ENCODE measurements around the gene SAMSN1. TPM values are rescaled to one million over a fixed set of nuclear protein-coding genes. Genes with fewer than 3 reads are reported as not detected.
"Not testable (repeated sequence)": the region's sequence is repeated elsewhere in the genome, so short reads cannot be mapped to it uniquely, and the experiment has no call there.

The SAMSN1 gene
- total and polyA plus RNA-seq, 7 donors, result 4.4 to 16.4 (median 7.5) TPM

- TF ChIP-seq POLR2A (IDR thresholded peaks at IDR 0.05) (no peak), CTCF (IDR thresholded peaks at IDR 0.05) (no peak), EP300 (IDR thresholded peaks at IDR 0.05) (no peak)
- Histone ChIP-seq H3K9me3 (no peaks in the 10 kb centered on the region), H3K4me3 (no peak overlapping the region), H3K27ac (peak overlapping the region in 1 of 4 donors; percentile 9), H3K36me3 (no peaks in the 10 kb centered on the region), H3K4me1 (peaks cover 0 to 7% (median 0%) of the 10 kb centered on the region in 4 donors), H3K27me3 (no peaks in the 10 kb centered on the region)
- DNase-seq, result no peak
- intact Hi-C loops (cut with DNase I), result no loop called here
- WGBS, 2 donors, result 56 to 80% methylated on average over 5 of the region's 5 CpGs
Measured at GRCh38 chr21:14523234-14523633, 22.9 kb downstream of the SAMSN1 start.

- no peak for DNase-seq
- Histone ChIP-seq H3K4me1 (peaks cover 0 to 7% (median 0%) of the 10 kb centered on the region in 4 donors), H3K4me3 (no peak overlapping the region), H3K27ac (peak overlapping the region in 1 of 4 donors; percentile 9), H3K27me3 (no peaks in the 10 kb centered on the region), H3K9me3 (no peaks in the 10 kb centered on the region), H3K36me3 (no peaks in the 10 kb centered on the region)
- no peak for TF ChIP-seq EP300 (IDR thresholded peaks at IDR 0.05)
- TF ChIP-seq CTCF (IDR thresholded peaks at IDR 0.05), result no peak
- intact Hi-C loops (cut with DNase I), result no loop called here
- 76 to 87% methylated on average over 2 of the region's 2 CpGs for WGBS, 2 donors
Measured at GRCh38 chr21:14522736-14523135, 23.4 kb downstream of the SAMSN1 start.

DNA sequence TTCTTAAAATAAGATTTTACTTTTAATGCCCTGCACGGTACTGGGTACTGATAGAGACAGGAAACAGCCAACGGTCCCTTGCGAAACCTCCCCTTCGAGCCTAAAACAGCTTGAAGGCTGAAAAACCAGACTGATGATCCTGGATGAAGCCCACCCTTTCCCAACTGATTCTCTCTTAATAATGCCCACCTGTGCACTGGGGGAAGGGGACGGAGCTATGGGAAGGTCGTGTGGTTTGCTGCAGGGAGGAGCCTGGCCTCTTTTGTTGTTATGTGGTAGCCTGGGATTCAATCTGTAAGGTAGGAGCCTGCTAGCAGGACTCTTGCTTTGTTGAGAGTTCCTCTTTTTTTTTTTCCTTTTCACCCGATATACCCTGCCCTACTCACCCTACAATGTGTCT, 25.6 kb downstream of the SAMSN1 start:
- H3K27ac ChIP-seq, result peak overlapping the region in 1 of 4 donors; percentile 39
- H3K9me3 ChIP-seq, result no peaks in the 10 kb centered on the region
- DNase-seq, result no peak
- TF ChIP-seq POLR2A (IDR thresholded peaks at IDR 0.05), result no peak
- no peak for TF ChIP-seq POLR2AphosphoS5 (IDR thresholded peaks at IDR 0.05)
- TF ChIP-seq CTCF (IDR thresholded peaks at IDR 0.05), result no peak
- no peak for TF ChIP-seq EP300 (IDR thresholded peaks at IDR 0.05)
- intact Hi-C loops (cut with DNase I), result no loop called here
- H3K4me3 ChIP-seq, result no peak overlapping the region
- H3K27me3 ChIP-seq, result no peaks in the 10 kb centered on the region
- WGBS, 2 donors, result 43 to 81% methylated on average over 7 of the region's 7 CpGs
- H3K36me3 ChIP-seq, result no peaks in the 10 kb centered on the region
- H3K4me1 ChIP-seq, result no peaks in the 10 kb centered on the region

DNA sequence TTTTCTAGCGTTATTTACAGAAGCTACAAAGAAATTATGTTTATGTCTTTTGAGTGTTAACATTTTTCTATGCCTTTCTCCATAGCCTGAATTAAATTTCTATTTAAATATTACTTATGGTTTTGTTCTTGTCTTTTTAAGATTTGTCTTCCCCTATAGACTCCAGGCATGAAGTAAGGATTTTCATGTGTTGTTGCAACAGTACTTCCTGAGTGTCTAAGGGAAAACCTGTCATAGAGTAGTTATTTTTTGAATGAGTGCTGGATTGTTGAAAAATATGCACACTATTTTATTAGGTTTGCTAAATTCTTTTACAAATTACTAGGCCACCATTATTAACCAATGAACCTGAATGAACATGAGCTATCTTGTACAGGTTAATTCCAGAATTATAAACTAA, 27.1 kb downstream of the SAMSN1 start:
- H3K9me3 ChIP-seq, result no peaks in the 10 kb centered on the region
- WGBS, 2 donors, result 94 to 96% methylated on average over 1 of the region's 1 CpG
- TF ChIP-seq POLR2A (IDR thresholded peaks at IDR 0.05) (no peak), POLR2AphosphoS5 (IDR thresholded peaks at IDR 0.05) (no peak), EP300 (IDR thresholded peaks at IDR 0.05) (no peak), CTCF (IDR thresholded peaks at IDR 0.05) (no peak)
- no peak for DNase-seq
- intact Hi-C loops (cut with DNase I), result no loop called here
- no peak overlapping the region for H3K27ac ChIP-seq
- no peak overlapping the region for H3K4me3 ChIP-seq
- H3K4me1 ChIP-seq, result no peaks in the 10 kb centered on the region
- H3K36me3 ChIP-seq, result no peaks in the 10 kb centered on the region
- no peaks in the 10 kb centered on the region for H3K27me3 ChIP-seq

DNA sequence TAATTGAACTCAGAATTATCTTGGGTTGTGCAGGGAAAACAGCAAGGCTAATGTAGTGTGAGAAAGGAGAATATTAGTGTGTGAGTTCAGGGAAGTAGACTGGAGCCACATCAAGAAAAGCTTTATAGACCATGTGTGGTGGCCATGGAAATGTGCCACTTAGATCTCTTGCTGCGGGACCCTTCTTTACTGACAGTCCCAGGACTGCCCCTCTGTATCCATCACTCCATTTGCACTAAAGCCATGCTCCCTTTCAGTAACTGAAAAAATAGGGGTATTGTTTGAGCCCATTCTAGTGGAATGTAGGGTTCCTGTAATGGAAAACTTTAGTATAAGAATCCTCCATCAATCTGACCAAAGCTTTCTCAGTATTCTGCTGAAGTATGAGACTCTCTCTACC, 32.3 kb downstream of the SAMSN1 start:
- DNase-seq, result no peak
- Histone ChIP-seq H3K36me3 (no peaks in the 10 kb centered on the region), H3K27me3 (no peaks in the 10 kb centered on the region), H3K9me3 (no peaks in the 10 kb centered on the region), H3K4me3 (no peak overlapping the region), H3K4me1 (no peaks in the 10 kb centered on the region), H3K27ac (no peak overlapping the region)
- WGBS, 2 donors, result 96 to 98% methylated on average over 1 of the region's 1 CpG
- intact Hi-C loops (cut with DNase I), result no loop called here
- TF ChIP-seq CTCF (IDR thresholded peaks at IDR 0.05) (no peak), EP300 (IDR thresholded peaks at IDR 0.05) (no peak)

DNA sequence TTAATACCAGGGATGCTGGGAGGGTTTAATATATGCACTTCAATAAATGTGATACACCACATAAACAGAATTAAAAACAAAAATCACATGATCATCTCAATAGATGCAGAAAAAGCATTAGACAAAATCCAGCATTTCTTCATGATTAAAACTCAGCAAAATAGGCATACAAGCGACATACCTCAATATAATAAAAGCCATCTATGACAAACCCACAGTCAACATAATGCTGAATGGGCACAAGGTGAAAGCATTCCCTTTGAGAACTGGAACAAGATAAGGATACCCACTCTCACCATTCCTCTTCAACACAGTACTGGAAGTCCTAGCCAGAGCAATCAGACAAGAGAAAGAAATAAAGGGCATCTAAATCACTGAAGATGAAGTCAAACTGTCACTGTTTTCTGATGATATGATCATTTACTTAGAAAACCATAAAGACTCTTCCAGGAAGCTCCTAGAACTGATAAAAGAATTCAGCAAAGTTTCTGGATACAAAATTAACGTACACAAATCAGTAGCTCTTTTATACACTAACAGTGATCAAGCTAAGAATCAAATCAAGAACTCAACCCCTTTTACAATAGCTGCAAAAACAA, 39.2 kb downstream of the SAMSN1 start:
- DNase-seq; H3K27me3 ChIP-seq; H3K4me3 ChIP-seq; H3K36me3 ChIP-seq; H3K4me1 ChIP-seq; H3K27ac ChIP-seq; intact Hi-C loops (cut with DNase I); H3K9me3 ChIP-seq: not testable (repeated sequence)
- 91 to 94% methylated on average over 2 of the region's 2 CpGs for WGBS, 2 donors
